GM12878 (cell line): ENCODE measurements around the gene HSFX3. TPM values are rescaled to one million over a fixed set of nuclear protein-coding genes. Genes with fewer than 3 reads are reported as not detected.

Experiments
- ATAC-seq: fragments of 200-7000 bp; cut with Tn5 transposase; 3 replicates; pipeline ENCODE4 v1.9.1; 2020; ENCODE audit warnings: mild to moderate bottlenecking, moderate library complexity
- BruUV-seq: library from RNA; stranded (reverse); fragments of 400-500 nt; replicated peaks from 2 replicates; lab custom pipeline; 2021; lab: Mats Ljungman, UMichigan
- CTCF ChIA-PET: fragments of 300-600 bp; sonication (Branson Sonifier 250); formaldehyde crosslinking; extraction: SDS; loops from one replicate; lab custom pipeline; 2021; ENCODE audit warnings: inconsistent platforms; lab: Yijun Ruan, JAX
- POLR2A ChIA-PET: fragments of 350-600 bp; formaldehyde crosslinking; extraction: SDS; loops from one replicate; lab custom pipeline; 2021; ENCODE audit warnings: inconsistent platforms; lab: Charles Lee
- RAD21 ChIA-PET: fragments of 300-600 bp; sonication (Branson Sonifier 250); formaldehyde crosslinking; loops from one replicate; lab custom pipeline; 2023; ENCODE audit warnings: antibody characterized with exemption; ENCODE audit not compliant: unreplicated experiment; lab: Charles Lee
- SMC1A ChIA-PET: fragments of 300-600 bp; sonication (Branson Sonifier 250); formaldehyde crosslinking; loops from one replicate; lab custom pipeline; 2023; ENCODE audit not compliant: unreplicated experiment, uncharacterized antibody; lab: Charles Lee
- DNase-seq: peaks from one replicate; pipeline ENCODE4 v3.0.0-alpha.2; 2011; ENCODE audit warnings: low read depth, low spot score
- FAIRE-seq: peaks from 3 replicates; lab custom pipeline; 2011; peaks lifted over from hg19 to GRCh38; lab: Jason Lieb, UNC
- H2AFZ ChIP-seq: 2 replicates; pipeline ENCODE4 v1.6.0; 2011; ENCODE audit warnings: low read depth, low read length, control low read depth; ENCODE audit not compliant: control insufficient read depth
- H3K27ac ChIP-seq: 2 replicates; pipeline ENCODE4 v1.5.1; 2011; ENCODE audit warnings: control low read depth; ENCODE audit not compliant: control insufficient read depth, insufficient read depth
- H3K27me3 ChIP-seq, 2 experiments: replicated peaks in 1 of 2; 2 replicates each; pipeline versions ENCODE4 v1.6.0 to v1.6.1; 2011; ENCODE audit warnings: low read length in 1 of 2; ENCODE audit not compliant: control insufficient read depth in 2 of 2, insufficient read depth in 2 of 2
- H3K36me3 ChIP-seq, 2 experiments: 2 replicates each; pipeline ENCODE4 v1.5.1; 2011; ENCODE audit warnings: low read length in 1 of 2; ENCODE audit not compliant: control insufficient read depth in 2 of 2, insufficient read depth in 2 of 2
- H3K4me1 ChIP-seq: 2 replicates; pipeline ENCODE4 v1.6.1; 2011; ENCODE audit warnings: mild to moderate bottlenecking, low read length, moderate library complexity, mixed read lengths; ENCODE audit not compliant: control insufficient read depth, insufficient read depth
- H3K4me2 ChIP-seq: 2 replicates; pipeline ENCODE4 v1.6.0; 2011; ENCODE audit warnings: control low read depth; ENCODE audit not compliant: control insufficient read depth, insufficient read depth
- H3K4me3 ChIP-seq: fragments of 200-600 bp; sonication (generic); 2 replicates; pipeline ENCODE4 v1.5.1; 2016
- H3K79me2 ChIP-seq: 2 replicates; pipeline ENCODE4 v1.6.0; 2011; ENCODE audit warnings: low read length; ENCODE audit not compliant: control insufficient read depth, insufficient read depth
- H3K9ac ChIP-seq: 2 replicates; pipeline ENCODE4 v1.8.0; 2011; ENCODE audit warnings: low read length, control low read depth, mixed read lengths; ENCODE audit not compliant: control insufficient read depth, insufficient read depth
- H3K9me3 ChIP-seq: replicated peaks from 3 replicates; pipeline ENCODE4 v1.5.1; 2011; ENCODE audit warnings: mild to moderate bottlenecking, low read length; ENCODE audit not compliant: control insufficient read depth, insufficient read depth
- H4K20me1 ChIP-seq: 2 replicates; pipeline ENCODE4 v1.6.0; 2011; ENCODE audit not compliant: control insufficient read depth, insufficient read depth
- BHLHE40 ChIP-seq, 2 experiments: fragments of 450-650 bp in 1 of 2; IDR thresholded peaks; 2 replicates each; pipeline ENCODE4 v1.6.1; 2011 to 2017; ENCODE audit warnings: low read depth in 2 of 2, borderline replicate concordance in 1 of 2, improper control_type of control experiment in 1 of 2, low read length in 1 of 2, mild to moderate bottlenecking in 1 of 2
- CBFB ChIP-seq: IDR thresholded peaks from 2 replicates; pipeline ENCODE4 v1.6.1; 2016; ENCODE audit warnings: antibody characterized with exemption, low read depth
- EGR1 ChIP-seq, 2 experiments: IDR thresholded peaks; 1 replicate in 1 of 2; 2 replicates in 1 of 2; pipeline ENCODE4 v1.6.1; 2011 to 2012; ENCODE audit warnings: low read depth in 2 of 2, low read length in 2 of 2, borderline replicate concordance in 1 of 2, mild to moderate bottlenecking in 1 of 2, moderate library complexity in 1 of 2
- ESRRA ChIP-seq: IDR thresholded peaks from 2 replicates; pipeline ENCODE4 v1.6.1; 2012; ENCODE audit warnings: mild to moderate bottlenecking, low read length, improper control_type of control experiment
- ETV6 ChIP-seq, 2 experiments: fragments of 450-650 bp in 1 of 2; IDR thresholded peaks in 1 of 2; conservative IDR thresholded peaks in 1 of 2; 2 replicates each; pipeline ENCODE4 v1.6.1; 2014; ENCODE audit warnings: antibody characterized with exemption in 1 of 2, borderline replicate concordance in 1 of 2, low read depth in 1 of 2, mild to moderate bottlenecking in 1 of 2, moderate library complexity in 1 of 2
- MAX ChIP-seq: IDR thresholded peaks from 2 replicates; pipeline ENCODE4 v1.6.1; 2012; ENCODE audit warnings: low read depth, low read length, improper control_type of control experiment
- PRDM15 ChIP-seq: fragments of 450-650 bp; formaldehyde crosslinking; IDR thresholded peaks from 2 replicates; pipeline ENCODE4 v1.4.0; 2020; ENCODE audit warnings: mild to moderate bottlenecking, moderate library complexity
- ZBTB33 ChIP-seq: fragments of 450-650 bp; IDR thresholded peaks from 2 replicates; pipeline ENCODE4 v1.6.1; 2017; ENCODE audit warnings: mild to moderate bottlenecking
- WGBS: methylation state at CpG from one replicate; pipeline ENCODE4 v1.1.6; 2016; ENCODE audit warnings: low lambda C conversion rate; ENCODE audit not compliant: insufficient replicate concordance, insufficient coverage; ENCODE audit errors: missing lambda C conversion rate; 5-methylcytosine and 5-hydroxymethylcytosine counted together
- in situ Hi-C: fragments of 300-500 bp; cut with MboI; formaldehyde crosslinking; loops from 9 replicates; pipeline ENCODE4 v1.14.3; 2018; ENCODE audit warnings: mixed read lengths
- intact Hi-C: fragments of 100-400 bp; cut with micrococcal nuclease; formaldehyde crosslinking; loops from one replicate; pipeline ENCODE4 v1.14.2; 2022; ENCODE audit not compliant: unreplicated experiment
- polyA plus RNA-seq, 11 experiments: library from polyadenylated mRNA; depleted of rRNA in 4 of 11; unstranded in 6 of 11; stranded (reverse) in 5 of 11; fragments of >200 nt; fragmentation: Nextera tagmentation in 4 of 11; fragmentation: Illumina TruSeq in 1 of 11; extraction: Ambion mirVana in 4 of 11; extraction: Trizol in 1 of 11; gene quantifications; 1 replicate in 1 of 11; 2 replicates in 10 of 11; pipeline versions ENCODE4 v1.2.1 to v1.2.3, GENCODE V29; 2011 to 2016; ENCODE audit warnings: inconsistent platforms in 2 of 11, missing spikeins in 2 of 11, low read depth in 1 of 11
- total RNA-seq, 4 experiments: library from RNA; depleted of rRNA in 3 of 4; stranded (reverse); fragments of >200 nt in 3 of 4; fragmentation: Illumina TruSeq in 1 of 4; extraction: Trizol in 1 of 4; gene quantifications; 2 replicates each; pipeline versions ENCODE4 v1.2.1 to v1.2.3, GENCODE V29; 2013 to 2021

Gene HSFX3
- total and polyA plus RNA-seq, 10 of the 15 experiments (the other 5 are each of a cell fraction or from before 2014, with no cell fraction given) = 0.05 to 0.40 (median 0.29) TPM; not detected in 5

- H3K9me3 ChIP-seq = no peaks in the 10 kb centered on the region
- ATAC-seq (no peak), DNase-seq (no peak), FAIRE-seq (no peak)
- intact Hi-C loops (loop anchor here (10.0 kb wide), 1 partner anchor 114 kb away; no protein-coding TSS in a partner anchor), in situ Hi-C loops (loop anchor here (25.0 kb wide), 1 partner anchor 1176 kb away; the partner anchor contains the start of gene MTMR1)
- RAD21 ChIA-PET = interaction anchor here (1.6 to 2.7 kb wide), 2 partner anchors 20 to 29 kb away, joined by 5 to 27 read pairs; partner anchors contain the start of gene EOLA1
- WGBS = 51% methylated on average over 5 of the region's 5 CpGs
- no peaks in the 10 kb centered on the region for H3K36me3 ChIP-seq
- no peak overlapping the region for H2AFZ ChIP-seq
- H4K20me1 ChIP-seq = no peaks in the 10 kb centered on the region
- no peak overlapping the region for H3K27ac ChIP-seq
- no peak overlapping the region for H3K4me2 ChIP-seq
- TF ChIP-seq PRDM15 (CRISPR knock-in tag) (no peak), ZBTB33 (no peak), ESRRA (no peak), CBFB (no peak), MAX (no peak), ETV6 (conservative IDR thresholded peaks at IDR 0.05 in 1 of 2, IDR thresholded peaks at IDR 0.05 in 1 of 2; ENCODE audit: borderline replicate concordance in 1 of 2, low read depth in 1 of 2) (no peak), BHLHE40 (IDR thresholded peaks at IDR 0.05; ENCODE audit: borderline replicate concordance in 1 of 2, low read depth in 2 of 2, low read length in 1 of 2) (no peak), EGR1 (IDR thresholded peaks at IDR 0.05; ENCODE audit: borderline replicate concordance in 1 of 2, low read depth in 2 of 2, low read length in 2 of 2) (no peak)
- BruUV-seq = no TSS peak
- SMC1A ChIA-PET = interaction anchor here (0.7 to 1.4 kb wide), 4 partner anchors 16 to 313 kb away, joined by 3 to 6 read pairs (median 4); no protein-coding TSS in a partner anchor
- CTCF ChIA-PET = interaction anchor here (1.3 to 6.9 kb wide), 3 partner anchors 11 to 29 kb away, joined by 5 to 88 read pairs (median 29); partner anchors contain the start of gene EOLA1
- no peaks in the 10 kb centered on the region for H3K79me2 ChIP-seq
- no peaks in the 10 kb centered on the region; a peak in 2 of 4 replicates for H3K27me3 ChIP-seq
- POLR2A ChIA-PET = interaction anchor here (1.0 kb wide), 1 partner anchor 29 kb away, joined by 7 read pairs; the partner anchor contains the start of gene EOLA1
- H3K4me3 ChIP-seq = no peak overlapping the region
- peaks cover 7% of the 10 kb centered on the region for H3K4me1 ChIP-seq
- H3K9ac ChIP-seq = no peak overlapping the region
These were observed 38.6 kb downstream of the HSFX3 start for GRCh38 chrX:149511081-149511480.
